Measurements from ENCODE around the gene VTA1. TPM values are rescaled to one million over a fixed set of nuclear protein-coding genes. Genes with fewer than 3 reads are reported as not detected.

The VTA1 gene
- total and polyA plus RNA-seq, 4 donors = 17.3 to 33.2 (median 28.3) TPM

- TF ChIP-seq MAX (IDR thresholded peaks at IDR 0.05) = no peak
- TF ChIP-seq ZBTB33 (IDR thresholded peaks at IDR 0.05) = no peak
- no peak for TF ChIP-seq YY1 (IDR thresholded peaks at IDR 0.05)
- Histone ChIP-seq H3K36me3 (ENCODE audit: control insufficient read depth in 4 of 4, insufficient read depth in 3 of 4, low read depth in 1 of 4, low read length in 3 of 4) (peaks cover 0 to 24% (median 15%) of the 10 kb centered on the region in 4 donors), H3K27ac (ENCODE audit: low read depth in 1 of 2, low read length in 2 of 2) (no peak overlapping the region), H3K9ac (ENCODE audit: low read depth in 1 of 2, low read length in 2 of 2) (no peak overlapping the region), H3K27me3 (ENCODE audit: control insufficient read depth in 4 of 4, insufficient read depth in 4 of 4, low read length in 3 of 4) (no peaks in the 10 kb centered on the region), H3K4me3 (ENCODE audit: low read depth in 1 of 3, low read length in 3 of 3) (no peak overlapping the region), H3K9me3 (ENCODE audit: control insufficient read depth in 4 of 4, low read length in 3 of 4) (no peaks in the 10 kb centered on the region), H3K4me1 (ENCODE audit: control insufficient read depth in 4 of 4, insufficient read depth in 4 of 4, low read length in 3 of 4) (no peaks in the 10 kb centered on the region)
- no peak for DNase-seq (ENCODE audit: low spot score)
Observed at GRCh38 chr6:142178129-142178528, 31.1 kb downstream of the VTA1 start.

- DNase-seq (ENCODE audit: low spot score) = no peak
- TF ChIP-seq REST (IDR thresholded peaks at IDR 0.05) (no peak), YY1 (IDR thresholded peaks at IDR 0.05) (no peak), CTCF (IDR thresholded peaks at IDR 0.05; ENCODE audit: low read depth, low read length, missing input control) (no peak), RAD21 (IDR thresholded peaks at IDR 0.05) (no peak), FOXA1 (IDR thresholded peaks at IDR 0.05) (no peak), HNF4G (IDR thresholded peaks at IDR 0.05) (no peak), JUND (IDR thresholded peaks at IDR 0.05) (no peak)
- no peak overlapping the region for H3K27ac ChIP-seq (ENCODE audit: low read depth in 1 of 2, low read length in 2 of 2)
Observed at GRCh38 chr6:142182004-142182403, 34.9 kb downstream of the VTA1 start.

GRCh38 chr6:142183351-142183750, 36.3 kb downstream of the VTA1 start:
- Histone ChIP-seq H3K27me3 (ENCODE audit: control insufficient read depth in 4 of 4, insufficient read depth in 4 of 4, low read length in 3 of 4) (no peaks in the 10 kb centered on the region), H3K9me3 (ENCODE audit: control insufficient read depth in 4 of 4, low read length in 3 of 4) (no peaks in the 10 kb centered on the region), H3K4me1 (ENCODE audit: control insufficient read depth in 4 of 4, insufficient read depth in 4 of 4, low read length in 3 of 4) (no peaks in the 10 kb centered on the region), H3K9ac (ENCODE audit: low read depth in 1 of 2, low read length in 2 of 2) (no peak overlapping the region), H3K4me3 (ENCODE audit: low read depth in 1 of 3, low read length in 3 of 3) (no peak overlapping the region), H3K27ac (ENCODE audit: low read depth in 1 of 2, low read length in 2 of 2) (no peak overlapping the region), H3K36me3 (ENCODE audit: control insufficient read depth in 4 of 4, insufficient read depth in 3 of 4, low read depth in 1 of 4, low read length in 3 of 4) (peaks cover 0 to 5% (median 0%) of the 10 kb centered on the region in 4 donors)
- 93% methylated on average over 1 of the region's 1 CpG for WGBS
- no peak for DNase-seq (ENCODE audit: low spot score)
- TF ChIP-seq FOXA1 (IDR thresholded peaks at IDR 0.05) = no peak
- no peak for TF ChIP-seq EGR1 (IDR thresholded peaks at IDR 0.05; ENCODE audit: low read depth in 2 of 2)
- TF ChIP-seq MAX (IDR thresholded peaks at IDR 0.05) = no peak
- TF ChIP-seq HNF4A (conservative IDR thresholded peaks at IDR 0.05) = no peak
- no peak for TF ChIP-seq YY1 (IDR thresholded peaks at IDR 0.05)
- TF ChIP-seq RXRA (IDR thresholded peaks at IDR 0.05) = no peak
- no peak for TF ChIP-seq TAF1 (conservative IDR thresholded peaks at IDR 0.05)
- no peak for TF ChIP-seq SP1 (IDR thresholded peaks at IDR 0.05)
- TF ChIP-seq HNF4G (IDR thresholded peaks at IDR 0.05) = no peak
- no peak for TF ChIP-seq NR2F2 (IDR thresholded peaks at IDR 0.05)
- no peak for TF ChIP-seq REST (IDR thresholded peaks at IDR 0.05)
- TF ChIP-seq GABPA (IDR thresholded peaks at IDR 0.05 in 1 of 2, conservative IDR thresholded peaks at IDR 0.05 in 1 of 2) = no peak

More at GRCh38 chr6:142182004-142182403, 34.9 kb downstream of the VTA1 start:
- Histone ChIP-seq H3K9ac (ENCODE audit: low read depth in 1 of 2, low read length in 2 of 2) (no peak overlapping the region), H3K4me3 (ENCODE audit: low read depth in 1 of 3, low read length in 3 of 3) (no peak overlapping the region), H3K36me3 (ENCODE audit: control insufficient read depth in 4 of 4, insufficient read depth in 3 of 4, low read depth in 1 of 4, low read length in 3 of 4) (peaks cover 0 to 8% (median 6%) of the 10 kb centered on the region in 4 donors), H3K27me3 (ENCODE audit: control insufficient read depth in 4 of 4, insufficient read depth in 4 of 4, low read length in 3 of 4) (no peaks in the 10 kb centered on the region), H3K9me3 (ENCODE audit: control insufficient read depth in 4 of 4, low read length in 3 of 4) (no peaks in the 10 kb centered on the region), H3K4me1 (ENCODE audit: control insufficient read depth in 4 of 4, insufficient read depth in 4 of 4, low read length in 3 of 4) (no peaks in the 10 kb centered on the region)
